Forelimb muscle (tissue), 1 donor: ENCODE measurements around the gene CNNM2. TPM values are rescaled to one million over a fixed set of nuclear protein-coding genes. Genes with fewer than 3 reads are reported as not detected.

Experiments
- polyA plus RNA-seq: library from polyadenylated mRNA; unstranded; fragments of 120-200 nt; gene quantifications from one replicate; pipeline ENCODE4 v1.2.1, GENCODE V29; 2013; ENCODE audit not compliant: insufficient read length

Gene CNNM2
- polyA plus RNA-seq, 1 donor = 2.6 TPM

Other genes starting within 250 kb of the CNNM2 start
- 13.0 TPM for gene ARL3, start 203.9 kb upstream of the CNNM2 start, polyA plus RNA-seq
- 6.3 TPM for gene SFXN2, start 203.7 kb upstream of the CNNM2 start, polyA plus RNA-seq
- 44.3 TPM for gene WBP1L, start 174.3 kb upstream of the CNNM2 start, polyA plus RNA-seq
- 1.1 TPM for gene CYP17A1, start 80.9 kb upstream of the CNNM2 start, polyA plus RNA-seq
- gene BORCS7, start 64.0 kb upstream of the CNNM2 start, polyA plus RNA-seq = 24.2 TPM
- gene AS3MT, start 48.8 kb upstream of the CNNM2 start, polyA plus RNA-seq = 8.3 TPM